Muscle layer of colon (tissue), 2 donors: ENCODE results near the gene USF2.

Experiments used
- H3K27ac ChIP-seq: one replicate; pipeline ENCODE4 v1.7.0; 2013; ENCODE audit warnings: low read depth, mild to moderate bottlenecking, low read length, moderate library complexity
- H3K27me3 ChIP-seq, 2 donors: one replicate each; pipeline ENCODE4 v1.7.0; 2013; ENCODE audit warnings: low read length in 2 of 2, mild to moderate bottlenecking in 2 of 2; ENCODE audit not compliant: insufficient read depth in 2 of 2, control insufficient read depth in 1 of 2
- H3K36me3 ChIP-seq: one replicate; pipeline ENCODE4 v1.7.0; 2013; ENCODE audit warnings: mild to moderate bottlenecking, low read length; ENCODE audit not compliant: insufficient read depth
- H3K4me1 ChIP-seq: one replicate; pipeline ENCODE4 v1.7.0; 2013; ENCODE audit warnings: mild to moderate bottlenecking, low read length; ENCODE audit not compliant: insufficient read depth
- H3K4me3 ChIP-seq, 2 donors: one replicate each; pipeline ENCODE4 v1.7.0; 2013; ENCODE audit warnings: low read length in 2 of 2, low read depth in 1 of 2, mild to moderate bottlenecking in 1 of 2, moderate library complexity in 1 of 2
- H3K9ac ChIP-seq: one replicate; pipeline ENCODE4 v1.7.0; 2013; ENCODE audit warnings: low read length
- H3K9me3 ChIP-seq: one replicate; pipeline ENCODE4 v1.7.0; 2013; ENCODE audit warnings: mild to moderate bottlenecking, low read length
- donor health status: abdominal sarcoma.
- donor health status: Adenocarcinoma of cecum.

Gene USF2

GRCh38 chr19:35247526-35248309 lies 21.0 kb upstream of the USF2 start:
- Histone ChIP-seq H3K4me1 (no peaks in the 10 kb centered on the region), H3K9me3 (no peaks in the 10 kb centered on the region), H3K4me3 (peak overlapping the region in 1 of 2 donors; percentile 14), H3K27me3 (peaks cover 0 to 26% of the 10 kb centered on the region in 2 donors), H3K36me3 (no peaks in the 10 kb centered on the region), H3K9ac (no peak overlapping the region), H3K27ac (no peak overlapping the region)

- H3K27me3 ChIP-seq = peaks cover 0 to 26% of the 10 kb centered on the region in 2 donors
- no peak within 1 kb of the TSS for H3K9ac ChIP-seq
- peak within 1 kb of the TSS in 1 of 2 donors; percentile 14 for H3K4me3 ChIP-seq
- H3K9me3 ChIP-seq = no peaks in the 10 kb centered on the region
- no peaks in the 10 kb centered on the region for H3K36me3 ChIP-seq
- H3K27ac ChIP-seq = no peak within 1 kb of the TSS
- H3K4me1 ChIP-seq = no peaks in the 10 kb centered on the region
Observed at GRCh38 chr19:35248310-35249145, 20.2 kb upstream of the USF2 start, which contains the start of gene LSR. Gene LSR, plus strand, starts transcription at chr19:35249002. Its CDS starts 21 bp downstream, at chr19:35249023.

GRCh38 chr19:35249146-35249847 lies 19.5 kb upstream of the USF2 start:
- Histone ChIP-seq H3K9me3 (no peaks in the 10 kb centered on the region), H3K27ac (no peak overlapping the region), H3K27me3 (peaks cover 0 to 27% of the 10 kb centered on the region in 2 donors), H3K4me1 (no peaks in the 10 kb centered on the region), H3K36me3 (no peaks in the 10 kb centered on the region), H3K4me3 (no peak overlapping the region), H3K9ac (no peak overlapping the region)

GRCh38 chr19:35249848-35250711 lies 18.7 kb upstream of the USF2 start:
- Histone ChIP-seq H3K4me3 (no peak overlapping the region), H3K27ac (no peak overlapping the region), H3K27me3 (peaks cover 0 to 35% of the 10 kb centered on the region in 2 donors), H3K36me3 (no peaks in the 10 kb centered on the region), H3K9ac (no peak overlapping the region), H3K4me1 (no peaks in the 10 kb centered on the region), H3K9me3 (no peaks in the 10 kb centered on the region)

GRCh38 chr19:35251456-35251855 lies 17.3 kb upstream of the USF2 start:
- H3K4me1 ChIP-seq = no peaks in the 10 kb centered on the region

GRCh38 chr19:35253316-35254286 lies 15.2 kb upstream of the USF2 start:
- H3K27ac ChIP-seq = no peak overlapping the region
- H3K36me3 ChIP-seq = no peaks in the 10 kb centered on the region
- H3K9me3 ChIP-seq = no peaks in the 10 kb centered on the region
- no peak overlapping the region for H3K9ac ChIP-seq
- peaks cover 11 to 33% of the 10 kb centered on the region in 2 donors for H3K27me3 ChIP-seq
- no peaks in the 10 kb centered on the region for H3K4me1 ChIP-seq
- no peak overlapping the region for H3K4me3 ChIP-seq

More at GRCh38 chr19:35251456-35251855, 17.3 kb upstream of the USF2 start:
- no peak overlapping the region for H3K9ac ChIP-seq
- no peaks in the 10 kb centered on the region for H3K9me3 ChIP-seq
- peaks cover 0 to 39% of the 10 kb centered on the region in 2 donors for H3K27me3 ChIP-seq
- no peaks in the 10 kb centered on the region for H3K36me3 ChIP-seq
- H3K27ac ChIP-seq = no peak overlapping the region
- no peak overlapping the region for H3K4me3 ChIP-seq

GRCh38 chr19:35254341-35255297 lies 14.1 kb upstream of the USF2 start:
- no peak overlapping the region for H3K27ac ChIP-seq
- no peak overlapping the region for H3K4me3 ChIP-seq
- H3K9me3 ChIP-seq = no peaks in the 10 kb centered on the region
- no peak overlapping the region for H3K9ac ChIP-seq
- H3K4me1 ChIP-seq = no peaks in the 10 kb centered on the region
- peaks cover 11 to 23% of the 10 kb centered on the region in 2 donors for H3K27me3 ChIP-seq
- H3K36me3 ChIP-seq = no peaks in the 10 kb centered on the region

- H3K4me3 ChIP-seq = no peak overlapping the region
- H3K4me1 ChIP-seq = no peaks in the 10 kb centered on the region
- H3K36me3 ChIP-seq = no peaks in the 10 kb centered on the region
- peaks cover 11 to 19% of the 10 kb centered on the region in 2 donors for H3K27me3 ChIP-seq
- H3K9ac ChIP-seq = no peak overlapping the region
- H3K27ac ChIP-seq = no peak overlapping the region
- no peaks in the 10 kb centered on the region for H3K9me3 ChIP-seq
Observed at GRCh38 chr19:35256566-35256965, 12.2 kb upstream of the USF2 start.

- Histone ChIP-seq H3K4me1 (no peaks in the 10 kb centered on the region), H3K4me3 (no peak overlapping the region), H3K9me3 (no peaks in the 10 kb centered on the region), H3K36me3 (no peaks in the 10 kb centered on the region), H3K27ac (no peak overlapping the region), H3K27me3 (peaks cover 11 to 19% of the 10 kb centered on the region in 2 donors), H3K9ac (no peak overlapping the region)
Observed at GRCh38 chr19:35257113-35257461, 11.7 kb upstream of the USF2 start.
